Activated T-cell treated with anti-CD3 and anti-CD28 coated beads, Interleukin-2, amount 50 U/mL, for 4 hours (primary cell): ENCODE data around the gene SEPTIN11. TPM values are rescaled to one million over a fixed set of nuclear protein-coding genes. Genes with fewer than 3 reads are reported as not detected.

Experiments used
- ATAC-seq, 2 donors: fragments of 200-7000 bp; cut with Tn5 transposase; one replicate each; pipeline ENCODE4 v1.10.0; 2021
- DNase-seq: peaks from one replicate; pipeline ENCODE4 v3.0.0-alpha.2; 2020
- H3K27me3 Mint-ChIP-seq: one replicate; pipeline ENCODE4 v1.8.0; 2021; ENCODE audit warnings: low read depth, mixed read lengths
- H3K36me3 Mint-ChIP-seq: one replicate; pipeline ENCODE4 v1.8.0; 2022; ENCODE audit warnings: mixed read lengths; ENCODE audit not compliant: insufficient read depth
- H3K4me1 Mint-ChIP-seq: one replicate; pipeline ENCODE4 v1.8.0; 2021; ENCODE audit warnings: low read depth, mixed read lengths
- H3K4me3 Mint-ChIP-seq: one replicate; pipeline ENCODE4 v1.8.0; 2021; ENCODE audit warnings: mild to moderate bottlenecking, moderate library complexity, mixed read lengths
- H3K9me3 Mint-ChIP-seq: one replicate; pipeline ENCODE4 v1.8.0; 2021; ENCODE audit warnings: mixed read lengths
- total RNA-seq, 3 donors: library from RNA; stranded (reverse); gene quantifications; one replicate each; pipeline ENCODE4 v1.2.1, GENCODE V29; 2021

Gene SEPTIN11
- total RNA-seq, 3 donors from 2014 or later, result 30.4 to 36.1 (median 34.9) TPM

GRCh38 chr4:76997532-76997931 is 48.0 kb downstream of the SEPTIN11 start:
- no peak for ATAC-seq
- H3K4me3 Mint-ChIP-seq, result no peak overlapping the region
- H3K27me3 Mint-ChIP-seq, result no peaks in the 10 kb centered on the region
- peaks cover 15% of the 10 kb centered on the region for H3K36me3 Mint-ChIP-seq
- peaks cover 32% of the 10 kb centered on the region for H3K4me1 Mint-ChIP-seq
- no peaks in the 10 kb centered on the region for H3K9me3 Mint-ChIP-seq
- DNase-seq, result no peak

GRCh38 chr4:76998251-76998901 is 48.8 kb downstream of the SEPTIN11 start:
- no peaks in the 10 kb centered on the region for H3K27me3 Mint-ChIP-seq
- ATAC-seq, result no peak
- DNase-seq, result no peak
- H3K4me3 Mint-ChIP-seq, result no peak overlapping the region
- peaks cover 19% of the 10 kb centered on the region for H3K36me3 Mint-ChIP-seq
- no peaks in the 10 kb centered on the region for H3K9me3 Mint-ChIP-seq
- H3K4me1 Mint-ChIP-seq, result peaks cover 31% of the 10 kb centered on the region

Other genes with a start within 250 kb of the SEPTIN11 start
- gene SOWAHB, start 51.6 kb upstream of the SEPTIN11 start, total RNA-seq, result under 1 TPM; 0.05 to 0.08 (median 0.05) TPM
- gene CCNI, start 126.2 kb downstream of the SEPTIN11 start, total RNA-seq, result 100 to 1,000 TPM; 108 to 123 (median 114) TPM
- gene CCNG2, start 207.5 kb downstream of the SEPTIN11 start, total RNA-seq, result 1 to 10 TPM in 2 of 3 donors, under 1 TPM in 1; 0.30 to 1.0 (median 1.0) TPM